GM19372 (cell line): ENCODE results near the gene KCNMA1.

ENCODE experiments used
- ATAC-seq: cut with Tn5 transposase; IDR thresholded peaks from one replicate; pipeline ENCODE4 v1.9.1; 2021; ENCODE audit warnings: mild to moderate bottlenecking, low read depth, moderate library complexity; ENCODE audit not compliant: unreplicated experiment

The KCNMA1 gene

DNA sequence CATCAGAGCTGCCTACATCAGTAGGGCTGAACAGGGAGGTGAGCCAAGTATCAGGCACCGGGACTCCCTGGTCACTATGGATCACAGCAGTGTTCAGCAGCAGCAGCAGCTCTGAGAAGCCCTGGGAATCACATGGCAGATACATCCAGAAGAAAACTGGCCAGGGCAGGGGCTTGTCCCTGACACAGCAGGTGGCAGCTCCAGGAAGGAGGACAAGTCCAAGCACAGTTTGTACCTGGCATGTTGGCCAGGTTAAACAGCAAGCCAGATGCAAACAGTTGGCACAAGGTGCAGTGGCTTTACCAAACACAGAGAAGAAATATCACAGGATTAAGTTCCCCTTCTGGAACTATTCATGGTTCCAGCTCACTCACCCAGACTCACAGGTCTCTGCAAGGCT, 139.4 kb downstream of the KCNMA1 start:
- ATAC-seq, result no peak

- no peak for ATAC-seq
These were observed 139.9 kb downstream of the KCNMA1 start for GRCh38 chr10:77497748-77498147.

DNA sequence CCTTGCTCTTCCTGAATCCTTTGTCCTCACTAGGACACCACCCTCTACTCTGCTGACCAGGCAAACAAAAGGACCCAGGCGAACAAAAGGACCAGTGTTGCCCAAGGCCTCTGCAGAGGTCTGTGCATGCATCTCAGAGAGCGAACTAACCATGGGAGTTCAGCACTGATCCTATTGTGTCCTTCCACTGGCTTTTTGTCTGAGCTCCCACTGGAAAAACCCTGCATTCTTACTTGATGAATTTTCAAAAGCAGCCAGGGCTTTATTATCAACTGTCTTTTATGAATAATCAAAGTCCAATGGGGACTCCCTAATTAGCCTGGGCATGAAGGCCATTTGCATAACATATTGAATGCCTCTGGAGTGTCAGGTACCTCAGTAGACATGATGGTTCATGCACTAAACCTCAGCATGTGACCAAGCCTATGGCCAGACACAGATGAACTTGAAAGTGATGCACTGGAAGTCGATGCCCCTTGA, 140.6 kb downstream of the KCNMA1 start:
- ATAC-seq, result no peak

DNA sequence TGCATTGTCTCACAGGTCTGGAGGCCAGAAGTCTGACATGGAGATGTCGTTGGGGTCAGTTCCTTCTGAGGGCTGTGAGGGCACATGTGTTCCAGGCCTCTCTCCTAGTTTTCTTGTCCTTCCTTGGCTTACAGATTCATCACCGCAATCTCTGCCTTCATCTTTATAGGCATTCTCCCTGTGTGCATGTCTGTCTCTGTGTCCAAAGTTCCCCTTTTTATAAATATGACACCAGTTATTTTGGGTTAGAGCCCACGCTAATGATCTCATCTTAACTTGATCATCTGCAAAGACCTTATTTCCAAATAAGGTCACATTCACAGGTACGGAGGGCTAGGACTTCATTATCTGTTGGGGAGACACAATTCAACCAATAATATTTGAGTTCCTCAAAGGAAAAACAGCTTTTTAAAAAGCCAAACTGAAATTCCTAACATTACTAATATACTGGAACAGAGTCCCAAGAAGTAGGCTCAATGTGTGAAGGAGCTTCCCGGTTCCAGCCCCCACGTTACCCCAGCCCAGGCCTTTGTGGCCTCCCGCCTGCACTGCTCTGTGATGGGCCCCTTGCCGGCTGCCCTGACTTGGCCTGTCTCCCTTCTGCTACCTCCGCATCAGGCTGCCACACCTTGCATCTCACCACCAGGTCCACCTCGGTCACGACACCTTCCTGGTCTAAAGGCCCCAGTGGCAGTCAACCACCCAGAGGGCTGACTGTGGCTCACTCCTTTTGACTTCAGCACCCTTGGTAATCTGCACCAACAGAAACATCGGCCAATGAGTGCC, 142.7 kb downstream of the KCNMA1 start:
- no peak for ATAC-seq

- ATAC-seq, result no peak
These were observed 143.3 kb downstream of the KCNMA1 start for GRCh38 chr10:77494327-77494726.

- no peak for ATAC-seq
These were observed 143.8 kb downstream of the KCNMA1 start for GRCh38 chr10:77493851-77494261.

GRCh38 chr10:77493239-77493806, 144.3 kb downstream of the KCNMA1 start:
- ATAC-seq, result no peak

GRCh38 chr10:77492368-77492994, 145.1 kb downstream of the KCNMA1 start:
- no peak for ATAC-seq

- no peak for ATAC-seq
These were observed 146.9 kb downstream of the KCNMA1 start for GRCh38 chr10:77490534-77491314.

DNA sequence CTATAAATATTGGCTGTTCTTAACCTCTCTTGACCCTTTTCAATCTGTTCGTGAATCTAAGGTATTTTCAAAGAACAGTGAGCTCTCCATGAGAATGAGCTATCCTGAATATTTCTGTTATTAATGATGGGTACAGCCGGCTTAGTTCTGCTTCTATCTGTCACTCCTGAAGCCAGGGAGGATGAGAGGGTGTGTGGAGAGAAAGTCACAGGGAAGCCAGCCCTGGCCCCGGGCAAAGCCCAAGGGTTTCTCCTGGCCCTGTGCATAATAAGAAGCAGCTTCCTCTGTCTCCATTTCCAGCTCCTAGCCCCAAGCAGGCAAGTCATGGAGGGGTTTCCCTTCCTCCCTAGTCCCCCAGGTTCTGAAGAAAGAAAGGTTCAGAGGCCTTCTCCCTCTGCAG, 151.1 kb downstream of the KCNMA1 start:
- no peak for ATAC-seq

GRCh38 chr10:77485847-77486246, 151.8 kb downstream of the KCNMA1 start:
- ATAC-seq, result no peak

GRCh38 chr10:77482072-77482471, 155.5 kb downstream of the KCNMA1 start:
- no peak for ATAC-seq

DNA sequence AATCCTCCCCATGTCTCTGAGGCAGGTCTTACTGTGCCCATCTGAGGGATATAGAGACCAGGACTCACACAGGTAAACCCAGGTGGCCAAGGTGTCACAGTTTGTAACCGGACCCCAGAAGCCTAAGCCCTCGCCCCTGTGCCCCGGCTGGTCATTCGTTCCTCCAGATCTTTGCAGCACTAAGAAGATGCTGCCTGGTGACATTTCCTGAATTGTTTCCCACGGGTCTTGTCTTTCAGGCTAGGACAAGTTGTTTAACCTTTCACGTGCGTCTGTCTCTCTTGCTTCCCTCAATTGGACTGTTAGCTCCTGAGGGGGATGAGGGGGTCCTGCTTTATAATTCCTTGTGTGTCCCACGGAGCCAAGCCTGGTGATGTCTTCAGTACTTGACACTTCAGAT, 158.0 kb downstream of the KCNMA1 start:
- no peak for ATAC-seq

- ATAC-seq, result no peak
These were observed 158.6 kb downstream of the KCNMA1 start for GRCh38 chr10:77478962-77479359.

GRCh38 chr10:77478247-77478961, 159.2 kb downstream of the KCNMA1 start:
- ATAC-seq, result no peak

- ATAC-seq, result no peak
These were observed 162.1 kb downstream of the KCNMA1 start for GRCh38 chr10:77475522-77475921.

GRCh38 chr10:77474939-77475338, 162.7 kb downstream of the KCNMA1 start:
- no peak for ATAC-seq

DNA sequence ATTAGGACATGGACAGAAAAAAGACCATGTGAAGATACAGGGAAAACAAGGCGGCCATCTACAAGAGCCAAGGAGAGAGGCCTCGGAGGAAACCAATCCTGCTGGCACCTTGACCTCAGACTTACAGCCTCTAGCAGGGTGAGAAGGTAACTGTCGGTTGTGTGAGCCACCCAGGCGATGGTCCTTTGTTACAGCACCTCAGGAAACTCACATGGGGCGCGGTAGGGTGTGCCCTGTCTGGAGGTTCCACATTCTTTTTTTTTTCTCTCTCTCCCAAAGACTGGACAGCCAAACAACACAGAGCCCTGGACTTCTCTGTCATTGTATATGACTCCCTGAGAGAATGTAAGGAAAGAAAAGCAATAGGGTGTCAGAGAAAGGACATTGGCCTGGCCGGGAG, 163.2 kb downstream of the KCNMA1 start:
- ATAC-seq, result no peak

GRCh38 chr10:77472146-77472545, 165.5 kb downstream of the KCNMA1 start:
- no peak for ATAC-seq

DNA sequence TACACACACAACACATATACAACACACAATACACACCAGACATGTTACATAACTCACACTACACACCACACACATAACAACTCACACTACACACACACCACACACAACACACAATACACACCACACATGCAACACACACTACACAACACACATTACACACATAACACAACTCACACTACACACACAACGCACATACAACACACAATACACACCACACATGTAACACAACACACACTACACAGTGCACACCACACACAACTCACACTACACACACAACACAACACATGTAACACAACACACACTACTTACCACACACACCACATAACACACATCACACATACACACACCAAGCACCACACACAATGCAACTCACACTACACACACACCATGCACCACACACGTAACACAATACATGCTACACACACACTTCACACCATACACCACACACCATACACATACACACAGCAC, 166.5 kb downstream of the KCNMA1 start:
- ATAC-seq, result no peak
